Endothelial cell of umbilical vein (primary cell): ENCODE measurements around the gene GDA. TPM values are rescaled to one million over a fixed set of nuclear protein-coding genes. Genes with fewer than 3 reads are reported as not detected.

Experiments
- BruUV-seq: library from RNA; stranded (reverse); fragments of 400-500 nt; replicated peaks from 2 replicates; lab custom pipeline; 2021; lab: Mats Ljungman, UMichigan
- CTCF ChIA-PET: fragments of 300-600, 350-600 bp; sonication (Branson Sonifier 250); formaldehyde crosslinking; loops from one replicate; lab custom pipeline; 2021; ENCODE audit warnings: antibody characterized with exemption, inconsistent platforms; lab: Charles Lee
- POLR2A ChIA-PET: fragments of 300-600, 350-600 bp; sonication (Branson Sonifier 250); formaldehyde crosslinking; loops from one replicate; lab custom pipeline; 2021; ENCODE audit warnings: antibody characterized with exemption, inconsistent platforms; lab: Charles Lee
- DNase-seq: peaks from one replicate; pipeline ENCODE4 v3.0.0-alpha.2; 2011; ENCODE audit warnings: low read depth, low spot score
- FAIRE-seq: peaks from 2 replicates; lab custom pipeline; 2011; peaks lifted over from hg19 to GRCh38; lab: Jason Lieb, UNC
- H2AFZ ChIP-seq: 2 replicates; pipeline ENCODE4 v1.6.0; 2012; ENCODE audit warnings: low read depth, low read length, control low read depth, inconsistent platforms
- H3K27ac ChIP-seq: 2 replicates; pipeline ENCODE4 v1.5.1; 2011; ENCODE audit warnings: low read depth, mild to moderate bottlenecking, control low read depth, low read length, moderate library complexity; ENCODE audit not compliant: insufficient read depth
- H3K27me3 ChIP-seq, 2 experiments: 2 replicates each; pipeline versions ENCODE4 v1.6.0 to v1.6.1; 2011; ENCODE audit warnings: low read length in 2 of 2, mixed read lengths in 1 of 2; ENCODE audit not compliant: control insufficient read depth in 2 of 2, insufficient read depth in 2 of 2
- H3K36me3 ChIP-seq, 2 experiments: 2 replicates in 1 of 2; 3 replicates in 1 of 2; pipeline ENCODE4 v1.5.1; 2011; ENCODE audit warnings: low read length in 2 of 2, mild to moderate bottlenecking in 1 of 2, moderate library complexity in 1 of 2; ENCODE audit not compliant: control insufficient read depth in 2 of 2, insufficient read depth in 2 of 2; ENCODE audit errors: extremely low read depth in 1 of 2
- H3K4me1 ChIP-seq: 3 replicates; pipeline ENCODE4 v1.5.1; 2011; ENCODE audit warnings: mild to moderate bottlenecking, low read length; ENCODE audit not compliant: control insufficient read depth, insufficient read depth; ENCODE audit errors: extremely low read depth
- H3K4me2 ChIP-seq: 2 replicates; pipeline ENCODE4 v1.6.1; 2011; ENCODE audit warnings: low read length, control low read depth, mixed read lengths; ENCODE audit not compliant: insufficient read depth
- H3K4me3 ChIP-seq, 3 experiments: fragments of 200-600 bp in 1 of 3; sonication (generic), shearing (Covaris generic) in 1 of 3; replicated peaks in 1 of 3; 2 replicates each; pipeline ENCODE4 v1.5.1; 2011 to 2016; ENCODE audit warnings: control low read depth in 3 of 3, low read length in 3 of 3, mild to moderate bottlenecking in 2 of 3, inconsistent platforms in 1 of 3, low read depth in 1 of 3, moderate library complexity in 1 of 3; ENCODE audit not compliant: insufficient read depth in 1 of 3
- H3K79me2 ChIP-seq: 2 replicates; pipeline ENCODE4 v1.6.0; 2012; ENCODE audit warnings: low read length, inconsistent platforms; ENCODE audit not compliant: control insufficient read depth, insufficient read depth
- H3K9ac ChIP-seq: replicated peaks from 2 replicates; pipeline ENCODE3; 2011; ENCODE audit warnings: low read length, control low read depth; ENCODE audit not compliant: insufficient read depth; ENCODE audit errors: extremely low read depth
- H3K9me1 ChIP-seq: replicated peaks from 3 replicates; pipeline ENCODE4 v1.6.0; 2011; ENCODE audit warnings: mild to moderate bottlenecking, low read length; ENCODE audit not compliant: control insufficient read depth, insufficient read depth; ENCODE audit errors: extremely low read depth
- H3K9me3 ChIP-seq: replicated peaks from 2 replicates; pipeline ENCODE4 v1.5.1; 2012; ENCODE audit warnings: low read length, inconsistent platforms; ENCODE audit not compliant: control insufficient read depth, insufficient read depth
- H4K20me1 ChIP-seq: replicated peaks from 2 replicates; pipeline ENCODE3; 2011; ENCODE audit warnings: mild to moderate bottlenecking, low read length; ENCODE audit not compliant: control insufficient read depth, insufficient read depth; ENCODE audit errors: extremely low read depth
- CTCF ChIP-seq, 2 donors: IDR thresholded peaks; 1 replicate in 1 of 2; 2 replicates in 1 of 2; pipeline ENCODE4 v1.5.1; 2011; ENCODE audit warnings: low read length in 2 of 2, mild to moderate bottlenecking in 2 of 2, moderate library complexity in 2 of 2, control low read depth in 1 of 2, inconsistent platforms in 1 of 2, low read depth in 1 of 2; ENCODE audit not compliant: insufficient read depth in 1 of 2; ENCODE audit errors: extremely low read depth in 1 of 2
- EZH2 ChIP-seq: IDR thresholded peaks from 2 replicates; pipeline ENCODE4 v1.6.1; 2012; ENCODE audit warnings: borderline replicate concordance, low read depth, mild to moderate bottlenecking, moderate library complexity, low read length, inconsistent platforms; ENCODE audit not compliant: severe bottlenecking
- FOS ChIP-seq: IDR thresholded peaks from 2 replicates; pipeline ENCODE4 v1.6.1; 2011; ENCODE audit warnings: mild to moderate bottlenecking, low read length, moderate library complexity, borderline replicate concordance; ENCODE audit not compliant: insufficient read depth
- GATA2 ChIP-seq: IDR thresholded peaks from 2 replicates; pipeline ENCODE4 v1.7.0; 2011; ENCODE audit warnings: low read depth, mild to moderate bottlenecking, moderate library complexity, mixed read lengths, low read length; ENCODE audit not compliant: insufficient read length, insufficient read depth
- JUN ChIP-seq: IDR thresholded peaks from 2 replicates; pipeline ENCODE4 v1.6.1; 2011; ENCODE audit warnings: borderline replicate concordance, low read depth; ENCODE audit not compliant: insufficient read length, insufficient read depth
- MAX ChIP-seq: IDR thresholded peaks from 2 replicates; pipeline ENCODE4 v1.6.1; 2011; ENCODE audit not compliant: insufficient read depth, insufficient read length
- MYC ChIP-seq: IDR thresholded peaks from one replicate; pipeline ENCODE4 v1.6.1; 2011; ENCODE audit warnings: mild to moderate bottlenecking, low read depth, low read length
- POLR2A ChIP-seq: IDR thresholded peaks from 2 replicates; pipeline ENCODE4 v1.6.1; 2012; ENCODE audit warnings: low read depth, mild to moderate bottlenecking, control low read depth, low read length
- POLR2AphosphoS5 ChIP-seq: IDR thresholded peaks from 2 replicates; pipeline ENCODE4 v1.6.1; 2012; ENCODE audit warnings: low read depth, mild to moderate bottlenecking, control low read depth, low read length, moderate library complexity; ENCODE audit not compliant: insufficient read depth
- dilution Hi-C: fragments of 300-500 bp; cut with MboI; formaldehyde crosslinking; loops from one replicate; pipeline ENCODE4 v1.15.0; 2019; ENCODE audit warnings: low sequenced_read_pairs; ENCODE audit not compliant: extremely low pct_ligation_motif_present
- intact Hi-C: fragments of 100-400 bp; cut with micrococcal nuclease; formaldehyde crosslinking; loops from one replicate; pipeline ENCODE4 v1.10.0; 2022
- polyA plus RNA-seq, 4 experiments: library from polyadenylated mRNA; depleted of rRNA in 3 of 4; stranded (reverse) in 3 of 4; unstranded in 1 of 4; fragments of >200 nt; gene quantifications; 2 replicates each; pipeline versions ENCODE4 v1.2.1 to v1.2.3, GENCODE V29; 2011 to 2012; ENCODE audit warnings: missing spikeins in 1 of 4
- total RNA-seq: library from RNA; stranded (reverse); gene quantifications from 2 replicates; pipeline ENCODE4 v1.2.3, GENCODE V29; 2021

Gene GDA
- total and polyA plus RNA-seq, 2 donors (not counting 3 experiments of a cell fraction or from before 2014, with no cell fraction given) = not detected

- POLR2A ChIA-PET = no interaction called here
- no TSS peak for BruUV-seq
Observed at GRCh38 chr9:72199238-72199637, 50.0 kb downstream of the GDA start.

More at GRCh38 chr9:72199238-72199637, 50.0 kb downstream of the GDA start:
- Histone ChIP-seq H3K9me3 (no peaks in the 10 kb centered on the region), H3K27ac (no peak overlapping the region), H3K4me2 (no peak overlapping the region), H3K27me3 (peaks cover 0 to 3% of the 10 kb centered on the region in 2 experiments), H3K9ac (no peak overlapping the region), H3K4me1 (no peaks in the 10 kb centered on the region), H3K79me2 (no peaks in the 10 kb centered on the region), H3K9me1 (no peaks in the 10 kb centered on the region), H2AFZ (no peak overlapping the region), H3K4me3 (no peak overlapping the region), H3K36me3 (no peaks in the 10 kb centered on the region), H4K20me1 (no peaks in the 10 kb centered on the region)
- intact Hi-C loops = no loop called here
- no peak for DNase-seq
- FAIRE-seq = no peak
- TF ChIP-seq POLR2A = no peak
- no peak for TF ChIP-seq GATA2
- TF ChIP-seq EZH2 = no peak
- TF ChIP-seq MAX = no peak
- no peak for TF ChIP-seq FOS
- TF ChIP-seq MYC = no peak
- no peak for TF ChIP-seq POLR2AphosphoS5
- TF ChIP-seq JUN = no peak
- no peak for TF ChIP-seq CTCF (IDR thresholded peaks at IDR 0.05; ENCODE audit: extremely low read depth in 1 of 2, insufficient read depth in 1 of 2, low read depth in 1 of 2, low read length in 2 of 2)
- dilution Hi-C loops = no loop called here
- CTCF ChIA-PET = interaction anchor here (0.9 kb wide), 1 partner anchor 631 kb away, joined by 3 read pairs; no protein-coding TSS in a partner anchor
